B cell (primary cell): Measurements from ENCODE around the gene PLEKHM2.

Experiments used
- CTCF ChIP-seq: fragments of 200-600 bp; IDR thresholded peaks from one replicate; pipeline ENCODE4 v1.8.0; 2022; ENCODE audit warnings: antibody characterized with exemption, mild to moderate bottlenecking
- EZH2 ChIP-seq: IDR thresholded peaks from 2 replicates; pipeline ENCODE4 v1.6.1; 2012; ENCODE audit warnings: borderline replicate concordance, low read depth, mild to moderate bottlenecking, moderate library complexity, low read length; ENCODE audit not compliant: insufficient read depth, poor library complexity, severe bottlenecking

GRCh38 chr1:15668089-15668754 lies 15.9 kb upstream of the PLEKHM2 start:
- no peak for TF ChIP-seq CTCF
- no peak for TF ChIP-seq EZH2
